ENCODE data around the gene CCDC12.

The CCDC12 gene

GRCh38 chr3:46968783-46969428 lies 7.6 kb downstream of the CCDC12 start:
- TF ChIP-seq ZBTB7A (IDR thresholded peaks at IDR 0.05; ENCODE audit: low read depth) (no peak), CREB1 (IDR thresholded peaks at IDR 0.05; ENCODE audit: low read depth) (no peak), RAD21 (IDR thresholded peaks at IDR 0.05; ENCODE audit: low read depth) (no peak), NFIC (IDR thresholded peaks at IDR 0.05) (no peak), CEBPB (IDR thresholded peaks at IDR 0.05) (no peak), YY1 (IDR thresholded peaks at IDR 0.05; ENCODE audit: low read depth) (no peak), EP300 (IDR thresholded peaks at IDR 0.05; ENCODE audit: borderline replicate concordance) (no peak), TCF12 (IDR thresholded peaks at IDR 0.05; ENCODE audit: low read depth) (no peak), TAF1 (IDR thresholded peaks at IDR 0.05; ENCODE audit: low read depth) (no peak), TEAD4 (IDR thresholded peaks at IDR 0.05) (no peak), USF1 (IDR thresholded peaks at IDR 0.05) (no peak), MAX (IDR thresholded peaks at IDR 0.05) (no peak), REST (IDR thresholded peaks at IDR 0.05; ENCODE audit: low read depth) (no peak), FOXM1 (IDR thresholded peaks at IDR 0.05; ENCODE audit: borderline replicate concordance, low read depth) (no peak), EGR1 (IDR thresholded peaks at IDR 0.05) (no peak)

- TF ChIP-seq MAX (IDR thresholded peaks at IDR 0.05) (no peak), CREB1 (IDR thresholded peaks at IDR 0.05; ENCODE audit: low read depth) (no peak), RAD21 (IDR thresholded peaks at IDR 0.05; ENCODE audit: low read depth) (no peak; the same call in 1 of the 2 replicates), ZBTB7A (IDR thresholded peaks at IDR 0.05; ENCODE audit: low read depth) (no peak), NFIC (IDR thresholded peaks at IDR 0.05) (no peak), USF1 (IDR thresholded peaks at IDR 0.05) (no peak)
Measured at GRCh38 chr3:46966811-46967210, 9.7 kb downstream of the CCDC12 start.

GRCh38 chr3:46965151-46965550 lies 11.4 kb downstream of the CCDC12 start:
- TF ChIP-seq CEBPB (IDR thresholded peaks at IDR 0.05) (no peak), TEAD4 (IDR thresholded peaks at IDR 0.05) (no peak), FOXM1 (IDR thresholded peaks at IDR 0.05; ENCODE audit: borderline replicate concordance, low read depth) (no peak), USF1 (IDR thresholded peaks at IDR 0.05) (no peak), CREB1 (IDR thresholded peaks at IDR 0.05; ENCODE audit: low read depth) (no peak), NFIC (IDR thresholded peaks at IDR 0.05) (no peak), YY1 (IDR thresholded peaks at IDR 0.05; ENCODE audit: low read depth) (no peak), MAX (IDR thresholded peaks at IDR 0.05) (no peak), TAF1 (IDR thresholded peaks at IDR 0.05; ENCODE audit: low read depth) (no peak), REST (IDR thresholded peaks at IDR 0.05; ENCODE audit: low read depth) (no peak), ZBTB7A (IDR thresholded peaks at IDR 0.05; ENCODE audit: low read depth) (no peak), TCF12 (IDR thresholded peaks at IDR 0.05; ENCODE audit: low read depth) (no peak)

GRCh38 chr3:46962990-46963389 lies 13.6 kb downstream of the CCDC12 start:
- no peak for TF ChIP-seq FOXM1 (IDR thresholded peaks at IDR 0.05; ENCODE audit: borderline replicate concordance, low read depth)
- no peak for TF ChIP-seq NFIC (IDR thresholded peaks at IDR 0.05)
- TF ChIP-seq USF1 (IDR thresholded peaks at IDR 0.05): no peak
- TF ChIP-seq CREB1 (IDR thresholded peaks at IDR 0.05; ENCODE audit: low read depth): no peak
- no peak for TF ChIP-seq ZBTB7A (IDR thresholded peaks at IDR 0.05; ENCODE audit: low read depth)
- no peak for TF ChIP-seq REST (IDR thresholded peaks at IDR 0.05; ENCODE audit: low read depth)
- no peak for TF ChIP-seq MAX (IDR thresholded peaks at IDR 0.05)
- no peak for TF ChIP-seq EGR1 (IDR thresholded peaks at IDR 0.05)
